ENCODE data around the gene TGFBR3L.
A peak's percentile ranks its signal among the peaks of the same experiment; 100 is the strongest.

TGFBR3L gene

DNA sequence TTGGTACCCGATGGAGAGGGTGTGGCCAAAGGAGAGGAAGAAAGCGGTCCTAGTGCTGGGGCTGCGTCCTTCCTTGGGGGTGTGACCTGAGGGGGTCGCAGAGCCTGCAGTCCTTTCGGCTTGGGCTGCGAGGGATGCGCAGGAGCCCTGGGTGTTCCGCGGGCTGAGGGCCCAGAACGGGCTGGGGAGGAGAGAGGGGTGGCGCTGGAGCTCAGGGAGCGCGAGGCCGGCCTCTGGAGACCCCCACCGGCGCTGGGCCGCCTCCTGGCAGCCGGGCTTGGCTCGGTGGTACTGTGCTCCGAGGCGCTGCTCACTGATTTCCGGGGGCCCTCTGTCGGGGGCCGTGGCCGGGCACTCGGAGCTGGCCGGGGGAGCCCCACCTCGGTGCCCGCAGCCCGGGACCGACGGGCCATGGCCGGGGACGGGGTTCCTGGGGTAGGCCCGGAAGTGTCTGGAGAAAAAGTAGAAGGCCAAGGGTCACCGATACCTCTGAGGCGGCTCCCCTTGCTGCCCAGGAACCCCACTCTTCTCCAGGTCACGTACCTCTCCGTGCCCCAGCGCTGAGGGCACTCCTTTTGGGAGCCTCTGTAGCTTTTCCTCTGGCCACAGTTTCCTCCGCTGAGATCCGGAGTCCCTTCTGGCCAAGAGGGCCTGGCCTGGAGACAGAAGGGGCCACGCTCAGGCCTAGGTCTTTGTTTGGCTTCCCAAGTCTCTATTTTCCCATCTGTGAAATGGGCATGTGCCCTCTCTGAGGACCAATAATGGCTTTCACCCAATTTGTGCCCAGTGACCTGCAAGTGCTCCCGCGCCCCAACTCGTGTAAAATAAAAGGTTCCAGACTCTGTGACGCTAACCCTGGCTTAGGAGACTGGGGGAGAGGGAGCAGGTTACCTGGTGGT, 42.1 kb upstream of the TGFBR3L start:
- Histone ChIP-seq H3K27me3 (ENCODE audit: control insufficient read depth, insufficient read depth, low read length) (peaks cover 16% of the 10 kb centered on the region), H3K4me3 (ENCODE audit: low read length) (peak overlapping the region; percentile 57), H3K36me3 (ENCODE audit: control insufficient read depth, insufficient read depth, low read length) (no peaks in the 10 kb centered on the region), H3K27ac (ENCODE audit: low read depth, low read length) (no peak overlapping the region), H3K4me1 (ENCODE audit: control insufficient read depth, insufficient read depth, low read length) (peaks cover 5% of the 10 kb centered on the region), H3K9ac (ENCODE audit: low read length) (no peak overlapping the region)

DNA sequence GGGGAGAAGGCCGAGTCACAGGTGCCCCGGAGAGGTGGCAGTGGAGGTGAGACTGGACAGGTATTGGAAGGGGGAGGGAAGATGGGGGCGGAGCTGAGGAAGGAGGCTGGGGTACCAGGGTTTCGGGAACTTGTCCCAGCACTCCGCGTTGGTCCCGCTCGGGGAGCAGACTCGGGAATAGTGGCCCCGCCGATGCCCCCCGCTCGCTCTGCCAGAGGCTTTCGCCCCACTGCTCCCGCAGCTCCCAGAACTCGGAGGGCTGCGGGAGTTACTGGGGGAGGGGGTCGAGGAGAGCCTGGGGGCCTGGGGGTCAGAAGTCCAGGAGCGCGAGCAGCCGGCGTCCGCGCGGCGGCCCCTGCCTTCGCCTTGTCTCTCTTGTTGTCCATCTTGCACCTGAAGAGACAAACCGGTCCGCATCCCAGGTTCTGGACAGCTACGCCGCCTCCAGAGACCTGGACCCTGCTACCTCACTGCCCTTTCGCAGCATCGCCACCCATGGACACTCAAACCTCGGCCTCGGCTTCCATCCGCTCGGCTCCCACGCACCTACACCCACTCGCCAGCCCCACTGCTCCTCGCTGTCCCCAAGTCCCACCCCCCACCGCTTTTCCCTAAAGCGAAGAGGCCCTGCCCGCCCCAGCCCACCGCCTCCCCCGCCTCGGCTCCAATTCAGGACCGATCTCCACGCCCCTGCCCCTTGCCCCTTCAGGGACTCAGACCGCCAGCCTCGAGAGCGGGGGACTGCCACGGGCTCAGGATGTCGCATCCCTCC, 41.1 kb upstream of the TGFBR3L start:
- Histone ChIP-seq H3K9ac (ENCODE audit: low read length) (no peak overlapping the region), H3K27ac (ENCODE audit: low read depth, low read length) (no peak overlapping the region), H3K4me3 (ENCODE audit: low read length) (no peak overlapping the region), H3K27me3 (ENCODE audit: control insufficient read depth, insufficient read depth, low read length) (peaks cover 16% of the 10 kb centered on the region), H3K4me1 (ENCODE audit: control insufficient read depth, insufficient read depth, low read length) (peaks cover 4% of the 10 kb centered on the region), H3K36me3 (ENCODE audit: control insufficient read depth, insufficient read depth, low read length) (no peaks in the 10 kb centered on the region)

DNA sequence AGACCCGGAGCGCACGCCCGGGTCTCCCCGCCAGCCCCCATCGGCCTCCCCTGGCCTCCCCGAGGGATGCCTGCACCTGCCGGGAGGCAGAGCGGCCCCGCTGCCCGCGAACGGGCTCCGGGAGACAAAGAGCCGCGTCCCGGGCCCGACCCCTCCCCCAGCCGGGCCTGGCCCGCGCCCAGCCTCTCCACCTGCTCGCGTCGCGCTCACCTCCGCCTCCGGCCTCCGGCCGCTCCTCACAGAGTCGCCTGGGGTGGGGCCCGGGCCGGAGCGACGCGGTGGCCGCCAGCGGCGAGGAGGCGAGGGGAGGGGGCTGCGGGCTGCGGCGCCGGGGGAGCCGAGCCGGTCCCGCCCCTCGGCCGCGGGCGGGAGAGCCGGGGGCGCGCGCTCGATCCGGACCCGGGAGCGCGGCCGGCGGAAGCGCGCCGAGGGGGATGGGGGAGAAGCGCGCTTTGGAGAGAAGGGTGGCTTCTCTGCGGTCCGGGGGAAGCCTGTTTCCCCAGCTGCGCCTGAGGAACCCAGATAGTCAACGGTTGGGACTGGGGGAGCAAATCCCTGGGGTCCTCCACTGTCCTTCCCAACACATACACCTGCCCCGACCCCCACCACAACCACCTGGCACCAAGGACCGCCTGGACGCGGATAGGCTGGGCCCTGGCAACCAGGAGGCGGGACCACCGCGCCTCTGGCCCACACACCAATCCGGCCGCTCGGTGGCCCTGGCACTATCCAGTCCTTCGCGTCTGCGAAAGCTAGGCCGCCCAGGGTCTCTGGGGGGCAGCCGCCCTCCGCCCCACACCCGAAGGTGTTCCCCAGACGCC, 40.3 kb upstream of the TGFBR3L start, which contains the start of gene PRR36:
Gene PRR36 (minus strand): TSS at position 315 of the 821 bp plus-strand sequence. CDS start 701 bp downstream, outside the sequence.
- H3K27me3 ChIP-seq (ENCODE audit: control insufficient read depth, insufficient read depth, low read length), result peaks cover 16% of the 10 kb centered on the region
- H3K27ac ChIP-seq (ENCODE audit: low read depth, low read length), result no peak within 1 kb of the TSS
- no peaks in the 10 kb centered on the region for H3K36me3 ChIP-seq (ENCODE audit: control insufficient read depth, insufficient read depth, low read length)
- H3K4me1 ChIP-seq (ENCODE audit: control insufficient read depth, insufficient read depth, low read length), result no peaks in the 10 kb centered on the region
- peak within 1 kb of the TSS; percentile 15 for H3K4me3 ChIP-seq (ENCODE audit: low read length)
- no peak within 1 kb of the TSS for H3K9ac ChIP-seq (ENCODE audit: low read length)

DNA sequence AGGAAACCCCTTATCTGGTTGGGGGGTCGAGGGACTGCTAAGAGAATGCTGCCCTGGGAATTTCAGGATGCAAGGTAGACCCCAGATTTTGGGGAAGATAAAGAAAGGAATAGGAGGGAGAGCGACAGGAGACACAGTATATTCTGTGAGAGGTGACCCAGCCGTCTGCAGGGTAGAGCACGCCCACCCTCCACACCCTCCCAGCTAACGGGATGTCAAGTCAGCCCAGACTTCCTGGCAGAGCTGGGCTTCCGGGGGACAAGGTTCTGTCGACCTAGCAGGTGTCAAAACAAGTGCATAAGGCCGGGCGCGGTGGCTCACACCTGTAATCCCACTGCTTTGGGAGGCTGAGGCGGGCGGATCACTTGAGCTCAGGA, 39.7 kb upstream of the TGFBR3L start:
- no peak overlapping the region for H3K4me3 ChIP-seq (ENCODE audit: low read length)
- H3K27me3 ChIP-seq (ENCODE audit: control insufficient read depth, insufficient read depth, low read length), result peaks cover 16% of the 10 kb centered on the region
- no peaks in the 10 kb centered on the region for H3K4me1 ChIP-seq (ENCODE audit: control insufficient read depth, insufficient read depth, low read length)
- no peak overlapping the region for H3K9ac ChIP-seq (ENCODE audit: low read length)
- no peaks in the 10 kb centered on the region for H3K36me3 ChIP-seq (ENCODE audit: control insufficient read depth, insufficient read depth, low read length)
- H3K27ac ChIP-seq (ENCODE audit: low read depth, low read length), result no peak overlapping the region

DNA sequence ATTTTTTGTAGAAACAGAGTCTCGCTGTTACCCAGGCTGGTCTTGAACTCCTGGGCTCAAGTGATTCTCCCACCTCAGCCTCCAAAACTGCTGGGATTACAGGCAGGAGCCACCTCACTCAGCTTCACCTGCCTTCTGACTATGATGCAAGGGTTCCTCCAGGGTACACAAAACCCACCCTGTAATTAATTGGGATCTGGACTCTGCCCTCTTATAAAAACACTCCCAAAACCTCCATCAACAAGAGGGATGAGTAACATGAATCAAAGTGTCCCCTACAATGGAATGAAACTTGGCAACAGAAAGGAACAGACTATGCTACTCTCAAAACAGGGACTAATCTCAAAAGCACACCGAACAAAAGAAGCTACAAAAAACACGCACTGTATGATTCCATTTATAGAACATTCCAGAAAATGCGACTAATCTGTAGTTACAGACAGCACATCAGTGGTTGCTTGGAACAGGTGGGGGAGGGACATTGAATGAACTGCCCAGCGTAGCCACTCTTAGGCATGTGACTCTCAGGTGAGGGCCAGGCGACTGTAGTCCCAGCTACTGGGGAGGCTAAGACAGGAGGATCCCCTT, 37.3 kb upstream of the TGFBR3L start:
- H3K27ac ChIP-seq (ENCODE audit: low read depth, low read length), result no peak overlapping the region
- H3K4me3 ChIP-seq (ENCODE audit: low read length), result no peak overlapping the region
- H3K9ac ChIP-seq (ENCODE audit: low read length), result no peak overlapping the region
- H3K4me1 ChIP-seq (ENCODE audit: control insufficient read depth, insufficient read depth, low read length), result no peaks in the 10 kb centered on the region
- H3K36me3 ChIP-seq (ENCODE audit: control insufficient read depth, insufficient read depth, low read length), result no peaks in the 10 kb centered on the region
- peaks cover 16% of the 10 kb centered on the region for H3K27me3 ChIP-seq (ENCODE audit: control insufficient read depth, insufficient read depth, low read length)

DNA sequence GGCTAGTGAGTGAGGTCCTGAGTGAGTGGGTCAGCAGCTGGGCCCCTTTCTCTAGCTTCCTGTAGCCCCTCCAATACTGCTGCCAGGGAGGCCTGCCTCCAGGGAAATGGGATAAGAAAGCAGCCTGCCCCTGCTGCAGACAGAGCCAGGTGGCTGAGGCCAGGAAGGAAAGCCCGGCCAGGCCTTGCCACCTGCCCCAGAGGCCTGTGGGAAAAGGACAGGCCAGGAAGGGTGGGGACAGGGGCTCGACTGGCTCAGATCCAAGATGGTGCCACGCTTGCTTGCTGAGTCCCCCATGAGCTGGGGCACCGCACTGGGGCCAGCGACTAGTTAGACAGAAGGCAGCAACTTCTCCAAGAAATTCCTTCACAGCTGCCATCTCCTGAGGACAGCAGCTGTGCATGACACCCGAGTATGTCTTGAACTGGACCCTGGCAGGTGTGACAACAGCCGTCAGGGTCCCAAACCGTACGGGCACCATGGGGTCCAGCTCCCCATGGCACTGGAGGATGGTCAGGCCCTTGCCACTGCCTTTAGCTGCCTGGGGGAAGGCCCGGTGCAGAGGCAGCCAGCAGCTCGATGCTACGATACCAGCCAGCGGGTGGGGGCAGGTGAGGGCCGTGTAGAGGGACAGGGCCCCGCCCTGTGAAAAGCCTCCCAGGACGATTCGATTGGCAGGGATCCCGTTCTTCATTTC, 35.4 kb upstream of the TGFBR3L start:
- no peak overlapping the region for H3K4me3 ChIP-seq (ENCODE audit: low read length)

DNA sequence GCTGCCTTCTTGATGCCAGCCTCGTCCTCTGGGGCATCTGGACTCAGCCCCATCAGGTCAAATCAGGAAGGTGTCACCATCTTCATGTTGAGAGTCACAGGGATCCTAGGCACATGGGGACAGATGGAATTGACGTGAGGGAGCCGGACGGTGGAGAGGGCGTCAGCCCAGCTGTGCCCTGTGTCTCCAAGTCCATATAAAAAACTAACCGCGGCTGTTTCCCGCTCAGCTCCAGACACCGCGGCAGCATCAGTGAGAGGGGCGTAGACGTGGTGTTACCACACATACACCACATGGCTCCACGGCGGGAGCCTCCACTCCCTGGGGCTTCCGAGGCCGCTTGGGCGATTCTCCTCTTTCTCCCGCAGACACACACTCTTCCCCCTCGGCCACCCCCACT, 34.8 kb upstream of the TGFBR3L start:
- no peak overlapping the region for H3K27ac ChIP-seq (ENCODE audit: low read depth, low read length)
- H3K27me3 ChIP-seq (ENCODE audit: control insufficient read depth, insufficient read depth, low read length), result peaks cover under 1% of the 10 kb centered on the region
- no peak overlapping the region for H3K4me3 ChIP-seq (ENCODE audit: low read length)
- H3K36me3 ChIP-seq (ENCODE audit: control insufficient read depth, insufficient read depth, low read length), result no peaks in the 10 kb centered on the region
- no peak overlapping the region for H3K9ac ChIP-seq (ENCODE audit: low read length)
- H3K4me1 ChIP-seq (ENCODE audit: control insufficient read depth, insufficient read depth, low read length), result no peaks in the 10 kb centered on the region

More for the DNA sequence above, 35.4 kb upstream of the TGFBR3L start:
- Histone ChIP-seq H3K36me3 (ENCODE audit: control insufficient read depth, insufficient read depth, low read length) (no peaks in the 10 kb centered on the region), H3K4me1 (ENCODE audit: control insufficient read depth, insufficient read depth, low read length) (no peaks in the 10 kb centered on the region), H3K27ac (ENCODE audit: low read depth, low read length) (no peak overlapping the region), H3K27me3 (ENCODE audit: control insufficient read depth, insufficient read depth, low read length) (peaks cover 7% of the 10 kb centered on the region), H3K9ac (ENCODE audit: low read length) (no peak overlapping the region)

DNA sequence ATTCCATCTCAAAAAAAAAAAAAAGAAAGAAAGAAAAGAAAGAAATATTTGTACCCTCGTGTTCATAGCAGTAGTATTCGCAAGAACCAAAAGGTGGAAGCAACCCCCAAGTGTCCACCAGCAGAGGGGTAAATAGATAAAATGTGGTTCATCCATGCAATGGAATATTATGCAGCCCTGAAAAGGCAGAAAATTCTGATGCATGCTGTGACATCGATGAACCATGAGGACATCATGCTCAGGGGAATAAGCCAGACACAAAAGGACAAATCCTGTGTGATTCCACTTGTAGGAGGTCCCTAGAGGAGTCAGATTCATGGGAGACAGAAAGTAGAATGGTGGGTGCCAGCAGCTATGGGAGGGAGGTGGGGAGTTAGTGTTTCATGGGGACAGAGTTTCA, 32.7 kb upstream of the TGFBR3L start:
- no peak overlapping the region for H3K27ac ChIP-seq (ENCODE audit: low read depth, low read length)
- no peak overlapping the region for H3K9ac ChIP-seq (ENCODE audit: low read length)
- no peaks in the 10 kb centered on the region for H3K4me1 ChIP-seq (ENCODE audit: control insufficient read depth, insufficient read depth, low read length)
- H3K36me3 ChIP-seq (ENCODE audit: control insufficient read depth, insufficient read depth, low read length), result no peaks in the 10 kb centered on the region
- no peaks in the 10 kb centered on the region for H3K27me3 ChIP-seq (ENCODE audit: control insufficient read depth, insufficient read depth, low read length)
- no peak overlapping the region for H3K4me3 ChIP-seq (ENCODE audit: low read length)

DNA sequence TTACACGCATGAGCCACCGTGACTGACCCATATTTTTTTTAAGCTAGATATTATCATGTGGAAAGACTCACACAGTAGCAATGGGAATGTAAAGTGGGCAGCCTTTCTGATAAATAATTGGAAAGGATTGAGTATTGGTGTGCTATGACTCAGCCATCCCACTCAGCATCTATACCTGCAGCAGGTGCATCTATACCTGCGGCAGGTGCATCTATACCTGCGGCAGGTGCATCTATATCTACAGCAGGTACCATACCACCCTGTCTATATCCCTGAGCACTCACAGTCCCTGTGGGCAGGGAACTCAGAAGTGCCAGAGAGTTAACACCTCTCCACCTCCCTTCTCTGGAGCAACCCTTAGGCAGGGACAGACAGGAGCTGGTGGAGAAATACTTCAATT, 31.5 kb upstream of the TGFBR3L start:
- Histone ChIP-seq H3K36me3 (ENCODE audit: control insufficient read depth, insufficient read depth, low read length) (no peaks in the 10 kb centered on the region), H3K4me3 (ENCODE audit: low read length) (no peak overlapping the region), H3K27me3 (ENCODE audit: control insufficient read depth, insufficient read depth, low read length) (peaks cover 2% of the 10 kb centered on the region), H3K27ac (ENCODE audit: low read depth, low read length) (no peak overlapping the region), H3K9ac (ENCODE audit: low read length) (no peak overlapping the region), H3K4me1 (ENCODE audit: control insufficient read depth, insufficient read depth, low read length) (no peaks in the 10 kb centered on the region)

DNA sequence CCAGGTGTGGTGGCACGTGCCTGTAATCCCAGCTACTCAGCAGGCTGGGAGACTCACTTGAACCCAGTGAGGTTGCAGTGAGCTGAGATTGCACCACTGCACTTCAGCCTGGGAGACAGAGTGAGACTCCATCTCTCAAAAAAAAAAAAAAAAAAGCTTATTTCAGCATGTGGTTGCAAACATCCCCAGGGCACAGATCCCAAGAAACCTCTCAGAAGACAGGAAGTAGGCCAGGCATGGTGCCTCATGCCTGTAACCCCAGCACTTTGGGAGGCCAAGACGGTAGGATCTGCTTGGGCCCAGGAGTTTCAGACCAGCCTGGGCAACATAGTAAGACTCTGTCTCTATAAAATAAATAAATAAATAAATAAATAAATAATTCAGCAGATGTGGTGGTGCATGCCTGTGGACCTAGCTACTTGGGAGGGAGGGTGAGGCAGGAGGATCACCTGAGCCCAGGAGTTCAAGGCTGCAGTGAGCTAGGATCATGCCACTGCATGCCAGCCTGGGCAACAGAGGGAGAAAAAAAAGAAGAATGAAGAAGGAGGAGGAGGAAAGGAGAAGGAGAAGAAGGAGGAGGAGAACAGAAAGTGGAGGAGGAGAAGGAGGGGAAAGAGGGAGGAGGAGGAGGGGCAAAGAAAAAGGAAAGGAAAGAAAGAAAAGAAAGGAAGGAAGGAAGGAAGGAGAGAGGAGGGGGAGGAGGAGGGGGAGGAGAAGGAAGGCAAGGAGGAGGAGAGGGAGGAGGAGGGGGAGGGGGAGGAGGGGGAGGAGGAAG, 30.6 kb upstream of the TGFBR3L start:
- Histone ChIP-seq H3K27me3 (ENCODE audit: control insufficient read depth, insufficient read depth, low read length) (peaks cover 9% of the 10 kb centered on the region), H3K4me1 (ENCODE audit: control insufficient read depth, insufficient read depth, low read length) (no peaks in the 10 kb centered on the region), H3K4me3 (ENCODE audit: low read length) (no peak overlapping the region), H3K27ac (ENCODE audit: low read depth, low read length) (no peak overlapping the region), H3K36me3 (ENCODE audit: control insufficient read depth, insufficient read depth, low read length) (no peaks in the 10 kb centered on the region), H3K9ac (ENCODE audit: low read length) (no peak overlapping the region)

DNA sequence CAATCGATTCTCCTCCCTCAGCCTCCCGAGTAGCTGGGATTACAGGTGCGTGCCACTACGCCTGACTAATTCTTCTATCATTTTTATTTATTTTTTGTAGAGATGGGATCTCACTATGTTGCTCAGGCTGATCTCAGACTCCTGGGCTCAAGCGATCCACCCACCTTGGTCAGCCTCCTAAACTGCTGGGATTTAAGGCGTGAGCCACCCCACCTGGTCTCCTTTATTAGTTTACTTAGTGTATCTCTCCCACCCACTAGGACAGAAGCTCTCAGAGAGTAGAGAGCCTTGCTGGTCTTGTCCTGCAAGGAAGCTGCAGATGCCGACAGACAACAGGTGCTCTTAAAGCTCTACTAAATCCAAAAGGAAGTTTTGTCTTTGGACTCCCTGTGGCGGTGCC, 28.8 kb upstream of the TGFBR3L start:
- Histone ChIP-seq H3K4me3 (ENCODE audit: low read length) (no peak overlapping the region), H3K27me3 (ENCODE audit: control insufficient read depth, insufficient read depth, low read length) (peaks cover 10% of the 10 kb centered on the region), H3K36me3 (ENCODE audit: control insufficient read depth, insufficient read depth, low read length) (no peaks in the 10 kb centered on the region), H3K9ac (ENCODE audit: low read length) (no peak overlapping the region), H3K27ac (ENCODE audit: low read depth, low read length) (no peak overlapping the region), H3K4me1 (ENCODE audit: control insufficient read depth, insufficient read depth, low read length) (no peaks in the 10 kb centered on the region)
